Large intestine (tissue), 3 donors: ENCODE results near the gene CMTM4. TPM values are rescaled to one million over a fixed set of nuclear protein-coding genes. Genes with fewer than 3 reads are reported as not detected.
A peak's percentile ranks its signal among the peaks of the same experiment; 100 is the strongest.

Experiments used
- DNase-seq, 2 donors: peaks; one replicate each; pipeline versions ENCODE4 v3.0.0 to v3.0.0-alpha.2; 2013
- H3K27ac ChIP-seq: one replicate; pipeline ENCODE4 v1.5.1; 2013; ENCODE audit warnings: low read length
- H3K27me3 ChIP-seq: 2 replicates; pipeline ENCODE4 v1.6.1; 2013; ENCODE audit warnings: low read length; ENCODE audit not compliant: control insufficient read depth, insufficient read depth
- H3K36me3 ChIP-seq: 2 replicates; pipeline ENCODE4 v1.6.1; 2013; ENCODE audit warnings: low read length; ENCODE audit not compliant: control insufficient read depth, insufficient read depth
- H3K4me1 ChIP-seq: one replicate; pipeline ENCODE4 v1.6.1; 2013; ENCODE audit warnings: low read length; ENCODE audit not compliant: control insufficient read depth, insufficient read depth
- H3K4me3 ChIP-seq: one replicate; pipeline ENCODE4 v1.5.1; 2013; ENCODE audit warnings: low read length
- H3K9me3 ChIP-seq: one replicate; pipeline ENCODE4 v1.6.1; 2013; ENCODE audit warnings: mild to moderate bottlenecking, low read depth, low read length, moderate library complexity; ENCODE audit not compliant: control insufficient read depth
- WGBS: methylation state at CpG from one replicate; pipeline ENCODE4 v1.1.5; 2013; ENCODE audit warnings: low lambda C conversion rate; ENCODE audit not compliant: insufficient coverage; 5-methylcytosine and 5-hydroxymethylcytosine counted together
- polyA plus RNA-seq: library from polyadenylated mRNA; unstranded; fragments of 120-200 nt; gene quantifications from one replicate; pipeline ENCODE4 v1.2.1, GENCODE V29; 2013

The CMTM4 gene
- polyA plus RNA-seq, 1 donor: 52.1 TPM

- Histone ChIP-seq H3K4me3 (no peak overlapping the region), H3K36me3 (peaks cover 43% of the 10 kb centered on the region), H3K9me3 (no peaks in the 10 kb centered on the region), H3K4me1 (peaks cover 6% of the 10 kb centered on the region), H3K27me3 (peaks cover 11% of the 10 kb centered on the region), H3K27ac (no peak overlapping the region)
- no CpG with 5 or more reads among the region's 17 CpGs for WGBS
- peak; percentile 80 to 84 for DNase-seq
These were observed 88.1 kb downstream of the CMTM4 start for GRCh38 chr16:66608241-66609138.

- peak overlapping the region; percentile 46 for H3K4me3 ChIP-seq
These were observed 90.4 kb downstream of the CMTM4 start for GRCh38 chr16:66605979-66606751.

GRCh38 chr16:66605177-66605978 lies 91.2 kb downstream of the CMTM4 start:
- WGBS: no CpG with 5 or more reads among the region's 61 CpGs

More at GRCh38 chr16:66605979-66606751, 90.4 kb downstream of the CMTM4 start:
- peak overlapping the region; percentile 17 for H3K27ac ChIP-seq
- no CpG with 5 or more reads among the region's 10 CpGs for WGBS
- peaks cover 21% of the 10 kb centered on the region for H3K36me3 ChIP-seq
- H3K4me1 ChIP-seq: peaks cover 6% of the 10 kb centered on the region
- no peak for DNase-seq
- peaks cover 4% of the 10 kb centered on the region for H3K9me3 ChIP-seq
- H3K27me3 ChIP-seq: peaks cover 11% of the 10 kb centered on the region

DNA sequence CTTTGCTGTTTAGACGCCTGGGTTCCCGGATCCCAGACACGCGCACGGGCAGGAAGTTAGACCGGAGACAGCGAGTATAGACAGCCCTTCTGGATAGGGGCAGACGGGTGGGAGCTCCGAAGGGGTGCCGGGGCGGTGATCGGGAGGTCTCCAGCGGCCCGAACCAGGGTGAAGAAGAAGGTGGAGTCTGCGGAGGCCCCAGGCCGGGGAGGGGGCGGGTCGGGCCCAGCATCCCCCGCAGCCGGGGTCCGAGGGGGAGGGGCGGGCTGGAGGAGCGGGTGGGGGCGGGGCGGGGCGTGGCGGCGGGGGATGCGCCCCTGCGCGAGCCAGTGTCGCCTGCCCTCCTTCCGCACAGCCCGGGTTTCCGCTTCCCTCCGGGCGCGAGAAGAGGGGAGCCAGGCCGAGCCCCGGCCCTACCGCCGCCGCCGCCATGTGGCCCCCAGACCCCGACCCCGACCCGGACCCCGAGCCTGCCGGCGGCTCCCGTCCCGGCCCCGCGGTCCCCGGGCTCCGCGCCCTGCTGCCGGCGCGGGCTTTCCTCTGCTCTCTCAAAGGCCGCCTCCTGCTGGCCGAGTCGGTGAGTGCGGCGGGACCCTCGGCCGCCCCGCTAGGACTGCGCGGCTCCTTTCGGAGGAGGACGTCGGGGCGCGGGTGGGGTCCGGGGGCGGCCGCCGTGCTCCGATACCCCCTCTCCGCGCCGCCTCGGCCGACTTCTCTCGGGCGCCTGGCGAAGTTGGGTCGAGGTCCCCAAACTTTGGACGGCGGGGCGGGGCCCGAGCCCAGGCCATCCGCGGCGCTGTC lies 92.0 kb downstream of the CMTM4 start, which contains the start of gene CMTM3:
TSS of gene CMTM3 (plus strand) at position 329 of the 801 bp plus-strand sequence. CDS start at position 431, 102 bp downstream.
- Histone ChIP-seq H3K27me3 (peaks cover 11% of the 10 kb centered on the region), H3K4me3 (peak within 1 kb of the TSS; percentile 67), H3K27ac (peak within 1 kb of the TSS; percentile 75), H3K4me1 (peaks cover 6% of the 10 kb centered on the region), H3K9me3 (peaks cover 4% of the 10 kb centered on the region), H3K36me3 (peaks cover 8% of the 10 kb centered on the region)
- no CpG with 5 or more reads among the region's 96 CpGs for WGBS
- peak; percentile 29 to 60 for DNase-seq

More at GRCh38 chr16:66605177-66605978, 91.2 kb downstream of the CMTM4 start:
- Histone ChIP-seq H3K27me3 (peaks cover 11% of the 10 kb centered on the region), H3K9me3 (peaks cover 4% of the 10 kb centered on the region), H3K4me1 (peaks cover 6% of the 10 kb centered on the region), H3K36me3 (peaks cover 15% of the 10 kb centered on the region), H3K4me3 (peak overlapping the region; percentile 46), H3K27ac (peak overlapping the region; percentile 17)
- peak in 1 of 2 donors; percentile 50 for DNase-seq

DNA sequence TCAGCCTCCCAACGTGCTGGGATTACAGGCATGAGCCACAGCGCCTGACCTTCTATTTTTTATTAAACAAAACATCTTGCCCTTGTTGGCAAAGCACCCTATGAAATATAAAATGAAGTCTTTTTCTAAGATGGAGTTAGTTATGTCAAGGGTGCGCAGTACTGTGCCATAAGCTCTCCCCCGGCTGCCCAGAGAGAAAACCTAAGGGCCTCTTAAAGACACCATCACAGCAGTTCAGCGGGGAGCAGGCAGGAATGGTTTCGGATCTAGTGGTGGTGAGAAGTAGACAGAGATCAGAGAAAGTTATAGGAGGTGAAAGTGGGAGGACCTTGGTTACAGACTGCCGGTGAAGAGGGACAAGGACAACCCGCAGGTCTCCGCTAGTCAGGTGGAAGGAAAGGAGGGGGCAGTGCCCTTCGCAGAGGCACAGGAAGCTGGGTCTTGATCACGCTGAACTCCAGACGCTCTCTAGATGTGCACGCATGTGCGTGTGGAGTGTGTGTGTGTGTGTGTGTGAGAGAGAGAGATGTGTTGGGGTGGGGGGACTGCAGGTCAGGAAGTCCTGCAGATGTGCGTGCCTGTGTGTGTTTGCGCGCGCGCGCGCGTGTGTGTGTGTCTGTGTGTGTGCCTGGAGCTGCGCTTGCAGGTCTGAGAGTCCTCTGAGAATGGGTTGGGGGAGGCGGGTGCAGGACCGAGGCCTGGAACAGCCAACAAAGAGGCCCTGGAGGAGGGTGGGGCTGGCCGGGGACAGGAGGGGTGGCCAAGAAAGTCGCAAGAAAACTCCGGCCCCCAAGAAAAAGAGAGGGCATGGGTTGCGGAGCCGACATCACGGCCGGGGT lies 92.8 kb downstream of the CMTM4 start:
- peak; percentile 74 to 81 for DNase-seq
- Histone ChIP-seq H3K27ac (peak overlapping the region; percentile 75), H3K36me3 (peaks cover 4% of the 10 kb centered on the region), H3K4me3 (peak overlapping the region; percentile 67), H3K27me3 (peaks cover 11% of the 10 kb centered on the region), H3K4me1 (peaks cover 5% of the 10 kb centered on the region), H3K9me3 (peaks cover 4% of the 10 kb centered on the region)
- no CpG with 5 or more reads among the region's 32 CpGs for WGBS

DNA sequence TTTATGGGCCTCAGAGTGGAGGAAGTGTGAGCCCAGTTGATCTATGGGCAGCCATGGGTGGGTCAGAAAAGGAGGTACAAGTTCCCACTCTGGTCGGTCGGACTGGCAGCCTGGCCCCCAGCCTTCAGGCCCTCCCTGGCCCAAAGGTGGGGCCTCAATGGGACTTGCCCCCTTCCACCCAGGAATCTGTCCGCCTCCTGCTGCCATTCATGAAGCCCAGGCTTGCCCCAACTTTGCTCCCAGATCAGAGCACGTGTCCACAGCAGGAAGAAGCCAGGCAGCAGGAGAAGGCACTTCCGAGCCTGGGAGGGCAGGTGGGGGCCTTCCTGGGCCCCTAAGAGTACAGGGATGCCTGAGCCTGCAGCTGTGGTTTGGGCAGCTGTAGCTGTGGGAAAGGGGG lies 95.1 kb downstream of the CMTM4 start:
- H3K4me1 ChIP-seq: peaks cover 3% of the 10 kb centered on the region
- no peak overlapping the region for H3K27ac ChIP-seq
- H3K9me3 ChIP-seq: peaks cover 4% of the 10 kb centered on the region
- no peaks in the 10 kb centered on the region for H3K36me3 ChIP-seq
- no CpG with 5 or more reads among the region's 5 CpGs for WGBS
- peaks cover 11% of the 10 kb centered on the region for H3K27me3 ChIP-seq
- no peak overlapping the region for H3K4me3 ChIP-seq
- DNase-seq: no peak

- WGBS: no CpG with 5 or more reads among the region's 1 CpG
- H3K27me3 ChIP-seq: peaks cover 7% of the 10 kb centered on the region
These were observed 96.1 kb downstream of the CMTM4 start for GRCh38 chr16:66600477-66600876.

GRCh38 chr16:66599726-66600125 lies 96.8 kb downstream of the CMTM4 start:
- Histone ChIP-seq H3K27me3 (peaks cover 5% of the 10 kb centered on the region), H3K9me3 (peaks cover 4% of the 10 kb centered on the region), H3K36me3 (no peaks in the 10 kb centered on the region), H3K27ac (no peak overlapping the region), H3K4me1 (no peaks in the 10 kb centered on the region), H3K4me3 (no peak overlapping the region)
- DNase-seq: no peak
- WGBS: no CpG with 5 or more reads among the region's 4 CpGs

More at GRCh38 chr16:66600477-66600876, 96.1 kb downstream of the CMTM4 start:
- no peak for DNase-seq
- H3K9me3 ChIP-seq: peaks cover 4% of the 10 kb centered on the region
- no peak overlapping the region for H3K27ac ChIP-seq
- H3K4me1 ChIP-seq: no peaks in the 10 kb centered on the region
- no peaks in the 10 kb centered on the region for H3K36me3 ChIP-seq
- no peak overlapping the region for H3K4me3 ChIP-seq

DNA sequence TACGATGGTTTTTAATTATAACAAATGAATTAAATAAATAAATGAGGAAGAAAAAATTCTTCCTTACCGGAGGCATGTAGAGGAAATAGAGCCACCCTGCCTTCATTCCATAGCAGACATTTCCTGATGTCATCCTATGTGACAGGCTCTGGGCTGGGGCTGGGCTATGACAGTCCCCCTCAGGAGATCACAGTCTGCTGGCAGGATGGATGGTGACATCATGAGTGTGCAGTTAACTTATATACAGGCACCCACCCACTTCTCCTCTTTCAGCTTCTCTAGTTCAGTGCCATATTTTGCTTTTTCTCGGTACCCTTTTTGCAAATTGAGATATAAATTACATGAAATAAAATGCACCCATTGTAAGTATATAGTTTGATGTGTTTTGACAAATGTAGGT lies 98.4 kb downstream of the CMTM4 start:
- no peaks in the 10 kb centered on the region for H3K4me1 ChIP-seq
- no peaks in the 10 kb centered on the region for H3K27me3 ChIP-seq
- no peak for DNase-seq
- no peak overlapping the region for H3K4me3 ChIP-seq
- 100% methylated on average over 2 of the region's 3 CpGs for WGBS
- H3K27ac ChIP-seq: no peak overlapping the region
- H3K9me3 ChIP-seq: peaks cover 4% of the 10 kb centered on the region
- H3K36me3 ChIP-seq: no peaks in the 10 kb centered on the region
